Measurements from ENCODE around the gene NFATC2. TPM values are rescaled to one million over a fixed set of nuclear protein-coding genes. Genes with fewer than 3 reads are reported as not detected.

Gene NFATC2
- total RNA-seq, 3 donors from 2014 or later = 6.2 to 7.3 (median 7.2) TPM

DNA sequence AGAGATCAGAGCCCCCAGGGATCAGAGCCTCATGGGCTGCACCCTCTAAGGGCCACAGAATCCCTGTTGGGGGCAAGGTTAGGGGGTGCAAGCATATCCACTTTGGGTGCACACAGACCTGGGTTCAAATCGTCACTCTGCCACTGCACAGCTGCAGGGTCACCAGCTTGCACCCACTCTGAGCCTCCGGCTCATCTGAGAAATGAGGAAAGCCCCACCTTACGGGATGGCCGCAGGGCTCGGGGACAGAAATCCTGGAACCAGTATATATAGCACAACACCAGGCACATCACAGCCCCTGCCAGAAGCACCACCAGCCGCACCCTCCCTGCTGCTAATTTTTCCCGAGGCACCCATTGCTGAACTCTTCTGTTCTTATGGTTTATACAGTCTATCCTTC is 169.6 kb downstream of the NFATC2 start:
- H3K4me1 ChIP-seq (ENCODE audit: low read depth) = no peaks in the 10 kb centered on the region
- no peak for DNase-seq
- no peak for ATAC-seq
- H3K4me3 ChIP-seq = no peak overlapping the region
- H3K9me3 ChIP-seq = no peaks in the 10 kb centered on the region
- TF ChIP-seq, protein P1, sequence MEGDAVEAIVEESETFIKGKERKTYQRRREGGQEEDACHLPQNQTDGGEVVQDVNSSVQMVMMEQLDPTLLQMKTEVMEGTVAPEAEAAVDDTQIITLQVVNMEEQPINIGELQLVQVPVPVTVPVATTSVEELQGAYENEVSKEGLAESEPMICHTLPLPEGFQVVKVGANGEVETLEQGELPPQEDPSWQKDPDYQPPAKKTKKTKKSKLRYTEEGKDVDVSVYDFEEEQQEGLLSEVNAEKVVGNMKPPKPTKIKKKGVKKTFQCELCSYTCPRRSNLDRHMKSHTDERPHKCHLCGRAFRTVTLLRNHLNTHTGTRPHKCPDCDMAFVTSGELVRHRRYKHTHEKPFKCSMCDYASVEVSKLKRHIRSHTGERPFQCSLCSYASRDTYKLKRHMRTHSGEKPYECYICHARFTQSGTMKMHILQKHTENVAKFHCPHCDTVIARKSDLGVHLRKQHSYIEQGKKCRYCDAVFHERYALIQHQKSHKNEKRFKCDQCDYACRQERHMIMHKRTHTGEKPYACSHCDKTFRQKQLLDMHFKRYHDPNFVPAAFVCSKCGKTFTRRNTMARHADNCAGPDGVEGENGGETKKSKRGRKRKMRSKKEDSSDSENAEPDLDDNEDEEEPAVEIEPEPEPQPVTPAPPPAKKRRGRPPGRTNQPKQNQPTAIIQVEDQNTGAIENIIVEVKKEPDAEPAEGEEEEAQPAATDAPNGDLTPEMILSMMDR (IDR thresholded peaks at IDR 0.05) = no peak
- H3K36me3 ChIP-seq (ENCODE audit: low read depth) = no peaks in the 10 kb centered on the region
- intact Hi-C loops (cut with DNase I, micrococcal nuclease) = loop anchor here (5.0 to 10.0 kb wide), 2 partner anchors 224 to 432 kb away; partner anchors contain the start of gene SALL4 (in 1 of the 2)

DNA sequence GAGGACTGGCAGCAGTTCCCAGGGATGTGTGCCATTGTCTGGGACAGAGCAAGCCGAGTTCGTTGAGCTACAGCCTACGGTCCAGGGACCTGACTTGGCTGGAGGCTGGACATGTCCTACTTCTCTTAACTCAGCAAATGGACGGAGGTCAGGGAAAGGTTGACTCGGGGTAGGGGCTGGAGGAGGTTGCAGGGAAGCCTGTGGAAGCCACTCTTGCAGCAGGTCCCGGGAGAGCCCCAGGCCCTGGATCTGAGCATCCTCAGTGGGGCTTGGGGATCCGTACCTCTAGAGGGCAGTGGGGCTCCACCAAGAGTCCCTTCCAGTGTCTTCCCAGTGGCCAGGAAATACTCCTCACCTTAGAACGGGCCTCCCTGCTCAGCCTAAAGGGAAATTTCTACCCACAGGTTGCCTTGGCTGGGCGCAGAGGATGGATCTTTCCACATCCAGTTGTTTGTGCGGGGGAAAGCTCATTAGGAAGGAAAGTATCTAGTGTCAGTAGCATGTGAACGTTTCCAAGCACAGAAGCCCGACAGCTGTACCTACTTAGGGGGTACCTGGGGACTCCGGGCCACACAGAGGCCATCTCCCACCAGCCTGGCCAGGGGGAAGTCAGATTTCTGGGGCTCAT is 170.2 kb downstream of the NFATC2 start:
- DNase-seq = peak in 2 of 3 donors; percentile 70 to 76
- peak; percentile 85 for ATAC-seq
- H3K9me3 ChIP-seq = no peaks in the 10 kb centered on the region
- no peaks in the 10 kb centered on the region for H3K36me3 ChIP-seq (ENCODE audit: low read depth)
- intact Hi-C loops (cut with DNase I, micrococcal nuclease) = loop anchor here (5.0 to 10.0 kb wide), 2 partner anchors 225 to 433 kb away; partner anchors contain the start of gene SALL4 (in 1 of the 2)
- TF ChIP-seq, protein P1 (IDR thresholded peaks at IDR 0.05) = no peak
- H3K4me3 ChIP-seq = no peak overlapping the region
- no peaks in the 10 kb centered on the region for H3K4me1 ChIP-seq (ENCODE audit: low read depth)

DNA sequence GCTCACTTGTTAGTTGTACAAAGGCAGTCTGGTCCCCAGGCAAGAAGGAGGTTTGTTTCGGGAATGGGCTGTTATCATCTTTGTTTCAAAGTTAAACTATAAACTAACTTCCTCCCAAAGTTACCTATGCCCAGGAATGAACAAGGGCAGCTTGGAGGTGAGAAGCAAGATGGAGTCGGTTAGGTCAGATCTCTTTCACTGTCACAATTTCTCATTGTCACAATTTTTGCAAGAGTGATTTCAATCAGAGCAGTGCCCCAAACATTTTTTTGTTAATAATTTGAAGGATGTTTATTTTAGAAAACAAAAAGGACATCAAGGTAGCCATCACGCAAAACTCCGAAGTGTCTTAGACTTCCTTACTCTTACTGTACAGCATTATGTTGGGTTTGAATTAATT is 170.8 kb downstream of the NFATC2 start:
- no peaks in the 10 kb centered on the region for H3K36me3 ChIP-seq (ENCODE audit: low read depth)
- ATAC-seq (no peak), DNase-seq (no peak)
- no peaks in the 10 kb centered on the region for H3K4me1 ChIP-seq (ENCODE audit: low read depth)
- TF ChIP-seq, protein P1 (IDR thresholded peaks at IDR 0.05) = no peak
- H3K4me3 ChIP-seq = no peak overlapping the region
- no peaks in the 10 kb centered on the region for H3K9me3 ChIP-seq
- intact Hi-C loops (cut with DNase I, micrococcal nuclease) = loop anchor here (5.0 to 10.0 kb wide), 2 partner anchors 226 to 433 kb away; partner anchors contain the start of gene SALL4 (in 1 of the 2)

DNA sequence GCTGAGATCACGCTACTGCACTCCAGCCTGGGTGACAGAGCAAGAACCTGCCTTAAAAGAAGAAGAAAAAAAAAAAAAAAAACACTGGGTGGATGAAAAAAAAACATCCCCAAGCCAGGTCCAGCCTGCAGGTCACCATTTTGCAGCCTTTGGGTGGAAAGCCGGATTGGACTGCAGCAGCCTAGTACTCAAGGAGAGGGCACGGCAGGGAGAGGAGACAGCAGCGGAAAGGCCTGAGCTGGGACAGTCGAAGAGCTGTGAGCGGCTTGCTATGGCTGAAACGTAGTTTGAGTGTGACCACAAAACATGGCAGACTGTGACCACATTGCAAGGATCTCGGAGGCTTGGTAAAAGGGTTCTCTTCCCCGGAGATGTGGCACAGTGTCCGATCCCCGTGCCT is 173.0 kb downstream of the NFATC2 start:
- no peaks in the 10 kb centered on the region for H3K9me3 ChIP-seq
- no peak for ATAC-seq
- no peak overlapping the region for H3K4me3 ChIP-seq
- no peaks in the 10 kb centered on the region for H3K36me3 ChIP-seq (ENCODE audit: low read depth)
- TF ChIP-seq, protein P1 (IDR thresholded peaks at IDR 0.05) = no peak
- no peaks in the 10 kb centered on the region for H3K4me1 ChIP-seq (ENCODE audit: low read depth)
- intact Hi-C loops (cut with DNase I, micrococcal nuclease) = no loop called here
- DNase-seq = no peak

DNA sequence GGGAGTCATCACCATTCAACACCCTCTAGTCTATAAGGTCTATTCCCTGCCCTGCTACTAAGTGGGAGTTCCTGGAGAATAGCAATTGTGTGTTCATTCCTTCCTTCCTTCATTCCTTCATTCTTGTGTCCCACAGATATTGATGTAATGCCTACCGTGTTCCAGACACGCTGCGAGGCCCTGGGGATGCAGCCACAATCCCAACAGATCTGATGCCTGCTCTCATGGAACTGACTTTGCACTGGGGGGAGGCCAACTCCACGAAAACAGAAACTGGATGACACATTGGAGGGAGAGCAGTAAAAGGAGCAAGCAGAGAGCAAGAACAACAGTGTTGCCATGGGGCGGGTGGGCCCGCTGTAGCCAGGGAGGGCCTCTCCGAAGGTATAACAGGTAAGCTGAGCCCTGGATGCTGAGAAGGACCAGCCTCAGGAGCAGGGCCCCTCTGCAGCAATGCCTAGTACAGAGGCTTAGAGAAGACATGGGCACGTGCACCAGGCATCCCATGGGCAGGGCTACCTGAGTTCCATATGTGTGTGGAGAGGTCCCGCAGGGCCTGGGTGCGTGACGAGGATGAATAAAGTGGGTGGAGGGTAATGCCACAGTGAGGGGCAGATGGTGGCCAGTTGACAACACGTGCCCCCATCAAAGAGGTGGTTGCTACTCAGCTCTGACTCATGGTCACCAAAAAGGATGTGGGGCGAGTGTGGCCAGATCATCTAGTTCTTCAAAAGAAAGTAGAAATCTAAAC is 173.9 kb downstream of the NFATC2 start:
- Histone ChIP-seq H3K36me3 (ENCODE audit: low read depth) (no peaks in the 10 kb centered on the region), H3K4me3 (no peak overlapping the region), H3K9me3 (no peaks in the 10 kb centered on the region), H3K4me1 (ENCODE audit: low read depth) (no peaks in the 10 kb centered on the region)
- TF ChIP-seq, protein P1 (IDR thresholded peaks at IDR 0.05) = no peak
- intact Hi-C loops (cut with DNase I, micrococcal nuclease) = no loop called here
- ATAC-seq (no peak), DNase-seq (no peak)

Measured in mucosa of descending colon (tissue), 3 donors.